IMR-90 (cell line): Measurements from ENCODE around the gene POTEG.
"Not testable (repeated sequence)": the region's sequence is repeated elsewhere in the genome, so short reads cannot be mapped to it uniquely, and the experiment has no call there.

Experiments
- CEBPB ChIP-seq: IDR thresholded peaks from 2 replicates; pipeline ENCODE4 v1.6.1; 2012; ENCODE audit warnings: low read depth, low read length, improper control_type of control experiment
- MAZ ChIP-seq: IDR thresholded peaks from 2 replicates; pipeline ENCODE4 v1.6.1; 2012; ENCODE audit warnings: low read depth, mild to moderate bottlenecking, low read length, improper control_type of control experiment, moderate library complexity, borderline replicate concordance
- TF ChIP-seq, protein P1 (sequence below): conservative IDR thresholded peaks from 2 replicates; pipeline ENCODE4 v1.5.1; 2012; ENCODE audit warnings: mild to moderate bottlenecking, low read depth, low read length, improper control_type of control experiment

DNA sequence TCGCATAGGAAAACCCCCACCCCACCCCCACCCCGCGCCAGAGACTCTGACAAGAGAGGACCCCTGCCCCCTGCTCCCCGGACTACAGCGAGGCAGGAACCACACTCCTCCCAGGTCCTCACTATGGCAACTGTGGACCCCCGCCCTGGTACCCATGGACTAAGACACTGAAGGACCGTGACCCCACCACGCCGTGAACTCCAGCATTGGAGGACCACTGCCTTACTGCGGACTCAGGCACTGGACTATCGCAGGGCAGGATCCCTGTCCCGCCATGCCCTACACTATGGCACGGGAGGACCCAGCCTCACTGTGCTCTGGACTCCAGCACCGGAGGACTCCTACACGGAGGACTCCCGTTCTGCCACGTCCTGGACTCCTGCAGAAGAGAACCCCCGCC is 71.8 kb downstream of the POTEG start:
- TF ChIP-seq, protein P1, sequence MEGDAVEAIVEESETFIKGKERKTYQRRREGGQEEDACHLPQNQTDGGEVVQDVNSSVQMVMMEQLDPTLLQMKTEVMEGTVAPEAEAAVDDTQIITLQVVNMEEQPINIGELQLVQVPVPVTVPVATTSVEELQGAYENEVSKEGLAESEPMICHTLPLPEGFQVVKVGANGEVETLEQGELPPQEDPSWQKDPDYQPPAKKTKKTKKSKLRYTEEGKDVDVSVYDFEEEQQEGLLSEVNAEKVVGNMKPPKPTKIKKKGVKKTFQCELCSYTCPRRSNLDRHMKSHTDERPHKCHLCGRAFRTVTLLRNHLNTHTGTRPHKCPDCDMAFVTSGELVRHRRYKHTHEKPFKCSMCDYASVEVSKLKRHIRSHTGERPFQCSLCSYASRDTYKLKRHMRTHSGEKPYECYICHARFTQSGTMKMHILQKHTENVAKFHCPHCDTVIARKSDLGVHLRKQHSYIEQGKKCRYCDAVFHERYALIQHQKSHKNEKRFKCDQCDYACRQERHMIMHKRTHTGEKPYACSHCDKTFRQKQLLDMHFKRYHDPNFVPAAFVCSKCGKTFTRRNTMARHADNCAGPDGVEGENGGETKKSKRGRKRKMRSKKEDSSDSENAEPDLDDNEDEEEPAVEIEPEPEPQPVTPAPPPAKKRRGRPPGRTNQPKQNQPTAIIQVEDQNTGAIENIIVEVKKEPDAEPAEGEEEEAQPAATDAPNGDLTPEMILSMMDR: not testable (repeated sequence)
- not testable (repeated sequence) for TF ChIP-seq CEBPB, MAZ
